Fibroblast of skin of right quadriceps (primary cell): ENCODE measurements around the gene XPO6.

Source experiments
- DNase-seq: peaks from one replicate; pipeline ENCODE4 v3.0.0-alpha.2; 2013

Gene XPO6

GRCh38 chr16:28086186-28087139 is 125.3 kb downstream of the XPO6 start:
- no peak for DNase-seq

- no peak for DNase-seq
Measured at GRCh38 chr16:28085389-28086171, 126.2 kb downstream of the XPO6 start.

GRCh38 chr16:28084209-28084608 is 127.6 kb downstream of the XPO6 start:
- no peak for DNase-seq

- DNase-seq, result no peak
Measured at GRCh38 chr16:28082624-28083023, 129.1 kb downstream of the XPO6 start.

GRCh38 chr16:28081391-28081968 is 130.3 kb downstream of the XPO6 start:
- no peak for DNase-seq

GRCh38 chr16:28078261-28078660 is 133.5 kb downstream of the XPO6 start:
- DNase-seq, result no peak

GRCh38 chr16:28073836-28074235 is 137.9 kb downstream of the XPO6 start:
- DNase-seq, result no peak

GRCh38 chr16:28072087-28072486 is 139.7 kb downstream of the XPO6 start:
- DNase-seq, result no peak

- DNase-seq, result no peak
Measured at GRCh38 chr16:28069971-28070794, 141.6 kb downstream of the XPO6 start.

- no peak for DNase-seq
Measured at GRCh38 chr16:28068976-28069375, 142.8 kb downstream of the XPO6 start.

- DNase-seq, result peak; percentile 59
Measured at GRCh38 chr16:28067604-28068379, 144.0 kb downstream of the XPO6 start.

GRCh38 chr16:28064706-28065249 is 147.0 kb downstream of the XPO6 start:
- DNase-seq, result no peak

GRCh38 chr16:28064150-28064549 is 147.6 kb downstream of the XPO6 start:
- DNase-seq, result no peak

- no peak for DNase-seq
Measured at GRCh38 chr16:28063591-28064061, 148.1 kb downstream of the XPO6 start, which contains the start of gene GSG1L. GSG1L (minus strand) TSS chr16:28063714; CDS start chr16:28063424, 290 bp downstream.

GRCh38 chr16:28062847-28063521 is 148.8 kb downstream of the XPO6 start:
- DNase-seq, result no peak

GRCh38 chr16:28062261-28062846 is 149.4 kb downstream of the XPO6 start:
- DNase-seq, result no peak

GRCh38 chr16:28061352-28062101 is 150.2 kb downstream of the XPO6 start:
- DNase-seq, result no peak

GRCh38 chr16:28059841-28060575 is 151.8 kb downstream of the XPO6 start:
- DNase-seq, result no peak
